GM04503 (cell line): Measurements from ENCODE around the gene TEDC1.

Source experiments
- DNase-seq: peaks from one replicate; pipeline ENCODE4 v3.0.0-alpha.2; 2012; ENCODE audit warnings: low read depth

TEDC1 gene

DNA sequence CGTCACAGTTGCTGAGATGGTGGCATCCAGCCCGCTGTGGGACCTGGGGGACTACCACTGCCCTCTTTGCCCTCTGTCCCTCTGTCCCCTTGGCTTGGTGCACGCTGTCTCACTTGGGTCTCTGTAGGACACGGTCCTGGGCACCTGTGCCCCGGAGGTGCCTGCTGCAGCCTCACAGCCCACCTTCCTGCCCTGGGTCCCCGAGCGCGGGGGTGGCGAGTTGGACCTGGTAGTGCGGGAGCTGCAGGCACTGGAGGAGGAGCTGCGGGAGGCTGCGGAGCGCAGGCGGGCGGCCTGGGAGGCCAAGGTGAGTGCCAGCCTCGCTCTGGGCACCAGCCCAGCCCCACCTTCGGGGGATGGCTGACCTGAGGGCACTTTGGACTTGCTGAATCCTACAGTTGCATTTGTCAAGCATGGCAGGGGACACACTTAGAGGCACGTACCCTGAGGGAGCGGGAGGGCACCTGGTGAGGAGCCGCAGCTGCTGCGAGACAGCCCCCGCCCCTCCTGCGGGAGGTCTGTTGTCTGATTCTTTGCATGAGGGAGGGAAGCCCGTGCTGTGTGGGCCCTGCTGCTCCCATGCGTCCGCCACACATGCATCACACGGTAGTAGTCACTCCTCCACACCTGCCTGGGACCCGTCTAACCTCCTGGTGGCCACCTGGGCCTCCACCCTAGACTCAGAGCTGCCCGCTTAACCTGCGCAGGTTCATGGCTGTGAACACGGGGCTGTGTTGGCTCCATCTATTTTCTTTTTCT is 6.8 kb downstream of the TEDC1 start:
- DNase-seq, result no peak

DNA sequence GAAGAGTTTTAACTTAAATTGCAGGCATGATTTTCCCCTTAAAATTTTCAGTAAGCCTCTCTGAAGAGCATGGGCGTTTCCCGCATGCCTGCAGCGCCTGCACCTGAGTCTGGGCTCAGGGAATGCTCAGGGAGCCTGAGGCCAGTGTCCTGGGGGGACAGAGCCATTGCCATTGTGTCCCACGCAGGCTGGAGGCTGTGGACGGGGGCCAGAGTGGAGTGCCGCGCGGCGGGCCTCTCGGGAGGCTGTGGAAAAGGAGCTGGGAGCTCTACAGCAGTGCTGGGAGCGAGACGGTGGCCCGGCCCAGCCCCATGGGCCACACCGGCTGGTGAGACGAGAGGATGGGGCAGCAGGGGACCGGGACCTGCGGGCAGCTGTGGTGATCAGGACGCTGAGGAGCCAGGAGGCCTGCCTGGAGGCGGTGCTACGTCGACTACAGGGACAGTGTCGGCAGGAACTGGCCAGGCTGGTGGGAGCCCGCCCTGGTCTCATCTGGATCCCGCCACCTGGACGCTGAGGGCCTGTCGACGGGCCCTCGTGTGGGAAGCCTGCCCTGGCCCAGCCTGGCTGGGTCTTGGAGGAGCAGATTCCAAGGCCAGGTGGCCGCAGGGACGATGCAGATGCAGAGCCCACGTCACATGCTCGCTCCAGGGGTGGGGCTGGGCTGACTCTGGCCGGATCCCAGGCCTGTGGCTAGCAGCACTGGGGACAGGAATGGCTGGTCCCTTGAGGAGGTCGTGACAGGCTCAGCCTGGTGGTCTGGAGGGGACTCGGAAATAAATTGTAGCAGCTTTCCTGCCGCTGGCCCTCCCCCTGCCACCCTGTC is 7.6 kb downstream of the TEDC1 start:
- DNase-seq, result no peak

DNA sequence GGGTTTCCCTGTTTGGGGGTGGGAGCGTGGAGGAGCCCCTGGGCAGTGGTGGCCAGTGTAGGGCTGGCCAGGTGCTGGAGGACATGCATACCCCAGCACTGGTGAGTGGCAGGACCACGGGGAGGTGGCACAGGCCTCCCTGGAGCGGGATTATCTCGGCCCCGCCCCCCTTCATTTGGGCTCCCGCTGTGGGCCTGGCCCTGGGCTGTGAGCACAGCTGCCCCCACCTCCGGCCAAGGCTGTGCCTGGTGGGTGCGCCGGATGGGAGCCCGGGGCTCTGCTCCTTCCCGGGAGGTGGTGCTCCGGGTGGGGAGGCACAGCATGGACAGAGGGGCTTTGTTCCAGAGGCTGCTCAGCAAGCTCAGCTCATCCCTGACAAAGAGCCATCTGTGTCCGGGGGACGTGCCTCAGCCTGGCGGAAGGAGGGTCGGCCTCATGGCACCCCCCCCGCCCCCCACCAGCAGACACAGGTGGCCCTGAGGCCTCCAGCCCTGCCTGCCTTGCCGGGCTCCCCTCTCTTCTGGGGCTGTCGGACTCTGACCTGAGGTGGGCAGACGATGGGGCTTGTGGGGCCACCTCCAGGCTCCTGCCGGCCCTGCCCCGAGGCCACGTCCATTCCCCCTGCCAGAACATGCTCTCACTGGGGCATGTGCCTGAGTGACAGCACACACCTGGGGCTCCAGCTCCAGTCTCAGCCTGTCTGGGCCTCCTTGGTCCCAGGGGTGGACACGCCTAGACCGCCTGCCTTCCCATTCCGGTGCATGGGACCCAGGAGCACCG is 8.4 kb downstream of the TEDC1 start:
- DNase-seq, result no peak

DNA sequence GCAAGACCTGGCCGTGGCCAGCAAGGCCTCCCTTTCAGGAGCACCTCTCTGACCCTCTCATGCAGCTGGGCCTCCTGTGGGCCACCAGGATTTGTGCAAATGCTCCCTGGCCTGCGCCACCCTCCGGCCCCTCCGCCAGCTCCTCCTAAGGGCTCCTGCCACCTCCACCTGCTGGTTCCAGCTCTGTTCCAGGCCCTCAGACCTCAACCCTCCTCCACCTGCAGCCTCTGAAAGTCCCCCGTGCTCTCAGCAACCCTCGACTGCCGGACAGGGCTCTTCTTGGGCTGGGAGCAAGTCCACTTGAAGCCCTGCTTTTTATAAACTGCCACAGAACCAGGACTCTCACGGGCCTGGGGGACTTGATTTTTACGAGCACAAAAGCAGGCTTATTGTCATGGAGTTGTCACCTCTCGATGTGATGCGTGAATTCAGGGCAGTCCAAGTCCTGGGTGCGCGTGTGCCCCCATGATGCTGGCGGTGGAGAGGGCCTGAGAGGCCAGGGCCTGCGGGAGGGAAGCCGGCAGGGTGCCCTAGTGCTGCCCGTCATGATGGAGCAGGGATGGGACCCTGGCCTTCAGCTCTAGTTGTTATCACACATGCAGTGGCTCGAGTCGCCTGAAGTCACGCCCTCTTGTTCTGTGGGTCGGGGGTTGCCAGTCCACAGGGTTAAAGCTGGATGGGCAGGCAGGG is 9.1 kb downstream of the TEDC1 start:
- DNase-seq, result no peak

DNA sequence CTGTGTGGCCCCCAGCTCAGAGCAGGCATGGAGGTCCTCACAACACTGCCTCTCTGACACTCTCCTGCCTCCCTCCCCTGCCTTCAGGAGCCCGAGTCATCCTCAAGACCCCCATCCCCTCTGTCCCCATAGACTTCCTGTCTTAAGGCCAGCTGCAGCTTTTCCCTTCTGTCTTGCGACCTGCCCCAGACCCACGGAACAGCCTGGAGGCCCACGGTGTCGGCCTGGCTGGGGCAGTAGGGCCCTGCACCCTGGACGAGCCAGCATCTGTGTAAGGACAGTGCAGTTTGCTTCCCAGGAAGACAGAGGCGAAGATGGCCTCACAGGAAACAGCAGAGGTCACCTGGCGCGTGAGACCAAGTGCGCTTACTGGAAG is 9.7 kb downstream of the TEDC1 start:
- no peak for DNase-seq

DNA sequence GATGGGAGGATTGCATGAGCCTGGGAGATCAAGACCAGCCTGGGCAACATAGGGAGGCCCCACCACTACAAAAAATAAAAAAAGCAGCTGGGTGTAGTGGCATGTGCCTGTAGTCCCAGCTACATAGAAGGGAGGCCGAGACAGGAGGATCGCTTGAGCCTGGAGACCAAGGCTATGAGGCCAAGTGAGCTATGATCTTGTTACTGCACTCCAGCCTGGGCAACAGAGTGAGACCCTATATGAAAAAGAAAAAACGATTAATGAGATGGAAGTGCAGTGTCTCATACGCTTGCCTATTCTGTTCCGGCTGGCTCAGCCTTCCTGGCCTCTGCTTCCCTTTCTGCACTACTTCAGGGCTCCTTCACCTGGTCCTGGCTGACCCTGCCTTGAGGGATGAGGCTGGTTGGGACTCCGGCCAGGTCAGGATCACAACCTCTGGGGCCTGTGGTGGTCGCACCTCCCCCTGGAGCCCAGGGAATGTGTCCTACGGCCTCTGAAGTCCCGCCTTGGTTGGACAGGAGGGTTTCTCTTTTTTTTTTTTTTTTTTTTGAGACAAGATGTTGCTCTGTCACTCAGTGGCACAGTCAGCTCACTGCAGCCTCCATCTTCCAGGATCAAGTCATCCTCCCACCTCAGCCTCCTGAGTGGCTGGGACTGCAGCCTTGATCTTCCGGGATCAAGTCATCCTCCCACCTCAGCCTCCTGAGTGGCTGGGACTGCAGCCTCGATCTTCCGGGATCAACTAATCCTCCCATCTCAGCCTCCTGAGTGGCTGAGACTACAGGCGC is 10.7 kb downstream of the TEDC1 start:
- DNase-seq, result no peak

DNA sequence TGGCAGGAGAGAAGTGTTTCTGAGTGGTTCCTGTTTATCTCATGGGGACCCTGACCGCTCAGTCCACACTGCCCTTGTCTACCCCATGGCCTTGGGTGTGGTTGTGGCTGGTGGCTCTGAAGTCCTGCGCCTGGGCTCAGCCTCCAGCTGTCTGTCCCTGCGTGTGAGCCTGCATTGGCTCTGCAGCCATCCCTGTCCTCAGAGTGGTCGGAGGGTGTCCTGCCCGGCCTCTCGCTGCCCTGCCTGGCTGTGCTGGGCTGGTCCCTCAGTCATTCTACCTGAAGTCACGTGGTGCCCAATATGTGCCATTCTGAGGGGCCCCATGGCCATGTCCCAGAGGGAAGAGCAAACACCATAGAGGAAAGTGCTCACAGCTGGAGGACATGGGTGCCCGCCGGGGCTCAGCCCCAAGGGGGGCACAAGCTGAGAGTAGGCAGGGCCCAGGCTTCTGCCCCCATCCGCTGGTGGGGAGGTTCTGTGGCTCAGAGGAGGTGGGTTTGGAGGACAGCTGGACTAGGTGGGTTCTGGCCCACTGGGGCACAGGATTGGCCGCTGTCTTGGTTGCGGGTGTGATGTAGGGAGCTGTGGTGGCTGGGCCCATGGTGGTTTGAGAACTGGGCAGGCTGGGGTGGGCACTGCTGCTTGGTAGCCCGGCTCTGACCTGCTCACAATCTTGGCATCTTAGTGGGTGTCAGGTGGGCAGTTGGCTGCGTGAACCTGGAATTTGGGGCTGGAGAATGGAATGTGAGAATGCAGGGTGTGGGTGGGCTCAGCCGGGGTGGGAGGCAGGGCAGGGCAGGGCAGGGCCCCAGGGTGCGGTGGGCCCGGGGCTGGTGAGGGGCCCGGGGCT is 11.6 kb downstream of the TEDC1 start:
- no peak for DNase-seq

DNA sequence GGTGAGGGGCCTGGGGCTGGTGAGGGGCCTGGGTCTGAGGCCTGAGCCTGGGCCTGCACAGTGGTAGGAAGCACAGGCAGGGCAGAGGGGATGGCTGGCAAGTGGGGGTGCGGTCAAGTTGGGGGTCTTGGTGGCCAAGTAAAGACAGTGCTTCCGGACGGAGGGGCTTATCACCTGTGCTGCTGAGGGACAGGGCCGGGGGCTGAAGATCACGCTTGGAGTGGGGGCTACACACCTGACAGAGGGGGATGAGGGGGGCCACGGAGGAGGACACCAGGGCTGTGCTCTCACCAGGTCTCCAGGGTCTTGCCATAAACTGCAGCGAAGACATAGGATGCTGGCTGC is 12.2 kb downstream of the TEDC1 start:
- no peak for DNase-seq

DNA sequence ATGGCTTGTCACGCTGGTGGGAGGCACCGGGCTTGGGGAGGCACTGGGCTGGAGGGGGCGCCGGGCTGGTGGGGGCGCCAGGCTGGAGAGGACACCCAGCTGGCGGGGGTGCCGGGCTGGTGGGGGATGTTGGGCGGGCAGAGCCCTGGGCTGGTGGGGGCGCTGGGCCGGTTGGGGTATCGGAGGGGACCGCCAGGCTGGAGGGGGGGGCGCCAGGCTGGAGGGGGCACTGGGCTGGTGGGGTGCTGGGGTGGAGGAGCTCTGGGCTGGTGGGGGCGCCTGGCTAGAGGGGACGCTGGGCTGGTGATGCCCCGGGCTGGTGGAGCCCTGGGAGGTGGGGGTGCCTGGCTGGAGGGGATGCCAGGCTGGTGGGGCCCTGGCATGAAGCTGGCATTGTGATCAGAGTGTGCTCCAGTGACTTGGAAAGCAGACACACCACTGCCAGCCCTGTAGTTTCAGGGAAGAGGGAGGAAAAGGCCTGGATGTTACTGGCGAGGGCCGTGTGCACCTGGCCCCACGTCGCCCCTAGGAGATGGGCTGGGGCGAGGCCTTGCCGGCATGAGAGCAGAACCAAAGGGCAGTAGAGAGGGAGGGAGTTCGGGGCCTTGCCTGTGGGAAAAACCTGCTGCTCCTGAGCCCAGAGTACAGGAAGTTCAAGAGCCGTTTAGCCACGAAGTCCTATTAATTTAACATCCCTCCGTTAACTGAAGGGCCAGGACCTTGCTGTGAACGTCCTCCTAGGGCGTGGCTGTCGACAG is 13.1 kb downstream of the TEDC1 start:
- no peak for DNase-seq

DNA sequence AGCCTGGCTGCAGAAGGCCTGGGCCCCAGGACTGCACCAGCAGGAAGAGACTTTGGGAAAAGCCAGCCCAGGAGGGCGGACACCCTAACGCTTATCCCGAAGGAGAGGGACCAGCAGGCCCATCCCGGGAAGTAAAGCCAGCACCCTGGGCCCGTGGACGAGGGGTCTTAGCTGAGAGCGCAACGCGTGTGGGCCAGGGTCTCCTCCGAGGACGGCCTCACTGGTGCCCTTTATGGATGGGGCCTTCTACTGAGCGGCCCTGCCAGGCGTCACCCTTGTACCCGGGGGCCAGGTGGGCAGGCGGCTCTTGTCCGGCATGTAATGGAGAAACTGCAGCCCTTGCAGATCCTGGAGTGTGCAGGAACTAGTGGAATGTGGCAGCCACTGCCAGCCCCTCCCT is 14.1 kb downstream of the TEDC1 start:
- no peak for DNase-seq

DNA sequence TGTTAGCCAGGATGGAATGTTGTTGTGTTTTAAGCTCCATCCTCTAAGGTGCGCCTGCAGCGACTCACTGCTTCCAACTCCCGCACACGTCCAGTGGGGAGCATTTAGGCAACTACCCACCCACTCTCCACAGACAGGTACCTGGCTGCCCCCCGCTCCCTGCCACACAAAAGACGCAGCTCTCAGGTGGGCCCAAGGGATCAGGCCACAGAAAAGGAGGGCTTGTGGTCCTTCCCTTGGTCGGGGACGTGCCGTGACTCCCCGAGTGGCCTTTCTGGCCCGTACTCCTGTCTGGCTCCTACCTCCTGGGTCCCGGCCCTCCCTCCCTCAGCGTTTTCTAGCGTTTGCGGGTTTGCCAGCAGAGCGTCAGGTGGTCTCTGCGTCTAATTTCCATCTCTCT is 16.2 kb downstream of the TEDC1 start:
- no peak for DNase-seq

DNA sequence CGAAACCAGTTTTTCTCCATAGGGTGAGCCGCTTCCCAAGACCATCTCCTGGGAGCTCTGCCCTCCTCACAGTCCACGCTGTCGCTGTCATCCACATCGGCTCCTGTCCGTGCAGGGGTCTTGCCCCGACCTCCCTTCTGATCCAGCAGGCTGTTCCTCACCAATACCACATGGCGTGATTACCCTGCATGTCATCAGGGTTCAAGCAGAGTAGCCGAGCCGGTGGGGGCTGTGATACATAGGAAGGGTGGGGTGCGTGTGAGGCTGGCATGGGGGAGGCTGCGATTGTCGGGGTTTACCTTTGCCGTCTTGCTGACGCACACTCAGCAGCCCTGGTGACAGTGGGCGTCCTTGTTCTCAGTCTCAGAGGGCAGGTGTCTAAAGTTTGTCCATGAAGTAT is 17.0 kb downstream of the TEDC1 start:
- DNase-seq, result no peak

DNA sequence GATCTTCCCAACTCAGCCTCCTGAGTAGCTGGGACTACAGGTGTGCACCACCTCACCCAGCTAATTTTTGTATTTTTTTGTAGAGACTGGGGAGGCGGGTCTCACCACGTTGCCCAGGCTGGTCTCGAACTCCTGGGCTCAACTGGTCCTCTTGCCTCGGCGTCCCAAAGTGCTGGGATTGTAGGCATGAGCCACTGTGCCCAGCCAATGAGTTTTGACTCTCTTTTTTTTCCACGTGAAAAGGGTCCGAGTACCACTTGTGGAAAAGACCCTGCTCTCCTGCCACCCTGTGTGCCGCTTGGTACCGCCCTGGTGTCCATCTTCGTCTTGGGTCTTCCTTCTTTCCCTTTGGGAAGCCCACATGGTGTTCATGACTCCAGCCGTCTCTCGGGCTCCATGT is 17.6 kb downstream of the TEDC1 start:
- no peak for DNase-seq

DNA sequence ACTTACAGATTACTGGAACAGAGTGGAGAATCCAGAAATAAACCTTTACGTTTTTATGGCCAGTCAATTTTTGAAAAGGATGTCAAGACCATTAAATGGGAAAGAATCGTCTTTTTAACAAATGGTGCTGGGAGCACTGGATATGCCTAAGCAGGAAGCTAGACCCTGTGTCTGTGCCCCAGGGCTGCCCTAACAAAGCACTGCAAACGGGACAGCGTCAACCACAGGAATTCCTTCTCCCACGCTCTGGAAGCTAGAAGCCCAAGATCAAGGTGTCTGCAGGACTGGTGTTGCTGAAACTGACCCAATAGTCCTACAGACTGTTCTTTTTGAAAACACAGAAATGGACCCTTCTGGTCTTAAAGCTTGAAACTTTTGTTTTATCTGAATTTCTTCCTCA is 26.1 kb downstream of the TEDC1 start:
- no peak for DNase-seq

DNA sequence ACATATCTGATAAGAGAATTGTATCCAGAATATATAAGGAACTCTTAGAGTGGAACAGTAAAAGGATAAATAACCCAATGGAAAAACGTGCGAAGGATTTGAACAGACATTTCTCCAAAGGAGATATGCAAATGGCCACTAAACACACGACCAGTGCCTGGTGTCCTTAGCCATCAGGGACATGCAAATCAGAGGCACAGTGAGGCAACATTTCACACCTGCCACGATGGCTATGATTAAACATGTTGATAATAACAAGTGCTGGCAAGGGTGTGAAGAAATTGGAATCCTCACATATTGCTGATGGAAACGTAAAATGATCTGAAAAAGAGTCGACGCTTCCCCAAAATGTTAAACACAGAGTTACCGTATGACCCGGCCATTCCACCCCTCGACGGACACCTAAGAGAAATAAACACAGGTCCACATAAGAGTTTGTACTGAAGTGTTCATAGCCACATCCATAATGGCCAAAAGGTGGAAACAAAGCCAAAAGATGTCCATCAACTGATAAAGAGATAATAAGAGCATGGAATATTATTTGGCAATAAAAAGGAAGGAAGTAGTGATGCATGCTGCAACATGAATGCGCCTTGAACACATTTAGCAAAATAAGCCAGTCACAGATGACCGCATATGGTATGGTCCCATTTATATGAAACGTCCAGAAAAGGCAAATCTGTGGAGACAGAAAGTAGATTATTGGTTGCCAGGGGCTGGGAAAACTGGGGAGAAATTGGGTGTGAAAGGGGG is 29.1 kb downstream of the TEDC1 start:
- no peak for DNase-seq

DNA sequence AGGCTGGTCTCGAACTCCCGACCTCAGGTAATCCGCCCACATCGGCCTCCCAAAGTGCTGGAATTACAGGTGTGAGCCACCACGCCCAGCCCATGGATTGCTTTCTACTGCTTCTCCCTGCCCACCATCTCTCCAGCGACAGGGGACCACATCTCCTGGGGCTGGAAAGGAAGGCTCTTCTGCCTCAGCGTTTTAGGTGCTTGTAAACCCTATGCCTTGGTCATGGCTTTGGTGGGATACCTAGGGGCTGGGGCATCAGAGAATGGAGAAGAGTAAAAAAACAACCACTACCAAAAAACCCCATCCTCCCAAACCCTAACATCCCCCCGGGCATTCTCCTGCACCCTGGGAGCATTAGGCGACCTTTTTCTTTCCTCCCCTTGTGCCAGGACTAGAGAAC is 34.3 kb downstream of the TEDC1 start:
- no peak for DNase-seq

DNA sequence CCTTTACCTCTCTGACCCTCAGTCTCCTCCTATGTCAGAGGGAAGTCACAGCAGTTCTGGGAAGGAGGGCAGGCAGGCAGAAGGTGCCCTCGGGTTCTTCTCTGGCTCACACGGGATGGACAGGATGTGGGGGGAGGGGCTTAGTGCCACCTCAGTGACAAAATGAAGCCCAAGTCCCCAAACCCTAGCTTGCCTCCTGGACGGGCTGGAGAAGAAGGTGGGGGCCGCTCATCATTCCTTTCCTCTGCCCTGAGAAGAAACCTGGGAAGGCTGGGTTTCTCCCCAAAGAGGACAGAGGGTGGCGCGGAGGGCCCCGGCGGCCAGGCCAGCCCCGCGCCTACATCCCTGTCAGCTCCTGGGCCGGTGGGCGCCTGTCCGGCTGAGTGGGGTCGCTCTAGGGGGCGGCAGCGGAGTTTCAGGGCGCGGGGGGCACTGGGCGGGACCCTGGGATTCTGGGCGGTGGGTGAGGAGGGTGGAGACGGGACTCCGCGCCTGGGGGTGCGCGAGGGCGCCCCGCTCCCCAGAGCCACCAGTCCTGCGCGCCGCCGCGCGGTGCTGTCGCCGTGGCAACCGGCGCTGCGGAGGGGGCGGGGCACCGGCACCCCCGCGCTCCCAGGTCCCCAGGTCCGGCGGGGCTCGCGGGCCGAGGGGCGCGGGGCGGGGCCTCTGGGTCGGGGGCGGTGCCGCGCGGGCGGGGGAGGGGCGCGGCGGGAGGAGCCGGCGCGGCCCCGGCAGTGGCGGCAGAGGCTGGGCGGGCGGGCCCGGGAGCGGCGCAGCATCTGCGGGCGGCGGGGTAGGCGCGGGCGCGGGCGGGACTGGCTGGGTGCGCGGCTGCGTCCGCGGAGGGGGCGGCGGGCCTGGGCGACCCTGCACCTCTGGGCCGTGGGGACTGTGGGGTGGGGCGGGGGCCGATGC is 35.1 kb downstream of the TEDC1 start, which contains the start of gene TMEM121:
Gene TMEM121 (plus strand): TSS at position 723 of the 915 bp plus-strand sequence. CDS start 2,252 bp downstream, outside the sequence.
- DNase-seq, result no peak
